Body of pancreas (tissue), 4 donors: ENCODE measurements around the gene IL18. TPM values are rescaled to one million over a fixed set of nuclear protein-coding genes. Genes with fewer than 3 reads are reported as not detected.
"Not testable (repeated sequence)": the region's sequence is repeated elsewhere in the genome, so short reads cannot be mapped to it uniquely, and the experiment has no call there.

Experiments
- ATAC-seq: fragments of 150-250 bp; one replicate; pipeline ENCODE4 v1.9.1; 2016
- DNase-seq, 4 donors: peaks; one replicate each; pipeline ENCODE4 v3.0.0-alpha.2; 2019
- H3K27ac ChIP-seq, 4 donors: fragments of 200-600 bp; sonication (generic); 1 replicate in 3 of 4; 2 replicates in 1 of 4; pipeline versions ENCODE4 v1.5.1 to v1.6.1; 2016 to 2019; ENCODE audit warnings: mild to moderate bottlenecking in 1 of 4, mixed read lengths in 1 of 4, moderate library complexity in 1 of 4
- H3K27me3 ChIP-seq, 2 donors: fragments of 200-600 bp; sonication (generic); one replicate each; pipeline ENCODE4 v1.6.0; 2016; ENCODE audit warnings: mild to moderate bottlenecking in 1 of 2
- H3K36me3 ChIP-seq, 2 donors: fragments of 200-600 bp; sonication (generic); replicated peaks in 1 of 2; 2 replicates each; pipeline ENCODE4 v1.5.1; 2016; ENCODE audit warnings: low read depth in 2 of 2; ENCODE audit not compliant: insufficient read depth in 1 of 2
- H3K4me1 ChIP-seq: fragments of 200-600 bp; sonication (generic); one replicate; pipeline ENCODE4 v1.6.0; 2016
- H3K4me3 ChIP-seq, 2 donors: fragments of 200-600 bp; sonication (generic); 1 replicate in 1 of 2; 2 replicates in 1 of 2; pipeline ENCODE4 v1.5.1; 2016 to 2019
- H3K9me3 ChIP-seq, 3 donors: fragments of 200-600 bp; sonication (generic); 1 replicate in 2 of 3; 2 replicates in 1 of 3; pipeline ENCODE4 v1.5.1; 2016
- POLR2A ChIP-seq, 3 donors: fragments of 450-650 bp; IDR thresholded peaks; one replicate each; pipeline ENCODE4 v1.6.1; 2016; ENCODE audit warnings: antibody characterized with exemption in 3 of 3, mild to moderate bottlenecking in 2 of 3
- WGBS, 2 donors: methylation state at CpG; one replicate each; pipeline ENCODE4 v1.1.5; 2017; 5-methylcytosine and 5-hydroxymethylcytosine counted together
- intact Hi-C: fragments of 100-400 bp; cut with DNase I; formaldehyde crosslinking; loops from one replicate; pipeline ENCODE4 v1.15.1; 2023
- total RNA-seq, 2 donors: library from RNA; depleted of rRNA; stranded (reverse); fragments of >200 nt; gene quantifications; one replicate each; pipeline ENCODE4 v1.1.0, GENCODE V29; 2016
- TF ChIP-seq, protein P1 (sequence below), 7 experiments: fragments of 450-650 bp in 4 of 7; fragments of 200-600 bp in 3 of 7; sonication (generic) in 3 of 7; IDR thresholded peaks; one replicate each; pipeline ENCODE4 v1.5.1; 2016 to 2019; ENCODE audit warnings: antibody characterized with exemption in 7 of 7

The IL18 gene
- total RNA-seq, 2 donors from 2014 or later: 3.3 to 22.8 TPM

GRCh38 chr11:112167145-112167544, 3.3 kb upstream of the IL18 start, which contains the start of gene TEX12:
Gene TEX12 (plus strand): TSS chr11:112167372. CDS start chr11:112169269, 1,897 bp downstream.
- WGBS, 2 donors: 75 to 79% methylated on average over 25 of the region's 25 CpGs
- intact Hi-C loops: no loop called here
- H3K36me3 ChIP-seq: no peaks in the 10 kb centered on the region
- ATAC-seq (no peak), DNase-seq (no peak)
- no peaks in the 10 kb centered on the region for H3K27me3 ChIP-seq
- TF ChIP-seq, protein P1, sequence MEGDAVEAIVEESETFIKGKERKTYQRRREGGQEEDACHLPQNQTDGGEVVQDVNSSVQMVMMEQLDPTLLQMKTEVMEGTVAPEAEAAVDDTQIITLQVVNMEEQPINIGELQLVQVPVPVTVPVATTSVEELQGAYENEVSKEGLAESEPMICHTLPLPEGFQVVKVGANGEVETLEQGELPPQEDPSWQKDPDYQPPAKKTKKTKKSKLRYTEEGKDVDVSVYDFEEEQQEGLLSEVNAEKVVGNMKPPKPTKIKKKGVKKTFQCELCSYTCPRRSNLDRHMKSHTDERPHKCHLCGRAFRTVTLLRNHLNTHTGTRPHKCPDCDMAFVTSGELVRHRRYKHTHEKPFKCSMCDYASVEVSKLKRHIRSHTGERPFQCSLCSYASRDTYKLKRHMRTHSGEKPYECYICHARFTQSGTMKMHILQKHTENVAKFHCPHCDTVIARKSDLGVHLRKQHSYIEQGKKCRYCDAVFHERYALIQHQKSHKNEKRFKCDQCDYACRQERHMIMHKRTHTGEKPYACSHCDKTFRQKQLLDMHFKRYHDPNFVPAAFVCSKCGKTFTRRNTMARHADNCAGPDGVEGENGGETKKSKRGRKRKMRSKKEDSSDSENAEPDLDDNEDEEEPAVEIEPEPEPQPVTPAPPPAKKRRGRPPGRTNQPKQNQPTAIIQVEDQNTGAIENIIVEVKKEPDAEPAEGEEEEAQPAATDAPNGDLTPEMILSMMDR (IDR thresholded peaks at IDR 0.05): no peak
- TF ChIP-seq POLR2A (IDR thresholded peaks at IDR 0.05): no peak
- H3K4me3 ChIP-seq: no peak within 1 kb of the TSS
- no peak within 1 kb of the TSS for H3K27ac ChIP-seq
- H3K9me3 ChIP-seq: no peaks in the 10 kb centered on the region
- H3K4me1 ChIP-seq: no peaks in the 10 kb centered on the region

DNA sequence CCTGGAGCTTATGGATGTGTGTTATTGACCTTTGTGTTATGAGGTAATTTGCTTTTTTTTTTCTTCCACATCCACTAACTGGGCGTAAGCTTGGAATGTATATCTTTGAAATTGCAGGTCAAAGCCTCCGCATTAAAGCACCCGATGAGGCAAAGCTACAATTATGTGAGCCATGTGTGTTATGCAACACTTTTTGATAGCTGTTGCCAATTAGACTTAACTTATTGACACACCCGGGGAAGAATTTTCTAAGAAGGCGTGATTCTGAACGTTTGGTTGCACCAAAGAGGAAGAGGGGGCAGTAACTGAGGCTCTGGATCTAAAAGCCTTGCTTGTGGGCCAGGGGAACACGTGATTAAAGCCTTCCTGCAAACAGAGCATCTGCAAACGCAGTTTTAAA, 2.7 kb upstream of the IL18 start:
- no peak for ATAC-seq
- intact Hi-C loops: no loop called here
- Histone ChIP-seq H3K4me1 (no peaks in the 10 kb centered on the region), H3K36me3 (no peaks in the 10 kb centered on the region), H3K27me3 (no peaks in the 10 kb centered on the region), H3K4me3 (no peak overlapping the region), H3K9me3 (no peaks in the 10 kb centered on the region), H3K27ac (no peak overlapping the region)
- DNase-seq: no peak
- TF ChIP-seq POLR2A (IDR thresholded peaks at IDR 0.05): no peak
- TF ChIP-seq, protein P1 (IDR thresholded peaks at IDR 0.05): no peak
- WGBS, 2 donors: 73 to 79% methylated on average over 8 of the region's 8 CpGs

DNA sequence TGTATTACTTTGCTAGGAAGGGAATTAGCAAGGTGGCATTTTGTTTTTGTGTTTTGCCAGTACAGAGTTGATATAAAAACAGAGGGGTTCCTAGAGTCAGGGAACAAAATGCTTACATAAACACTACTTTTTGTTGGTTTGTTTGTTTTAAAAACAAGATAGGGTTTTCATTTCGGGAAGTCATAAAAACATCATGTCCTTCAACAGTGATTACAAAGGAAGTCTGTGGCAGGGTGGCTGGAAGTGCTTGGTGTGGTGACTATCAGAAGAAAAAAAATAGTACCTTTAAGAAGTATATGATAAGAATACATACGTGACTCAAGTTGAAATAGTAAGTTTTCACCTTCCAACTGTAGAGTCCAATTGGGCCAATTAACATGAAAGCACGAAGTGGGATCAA, 1.2 kb upstream of the IL18 start:
- no peak for DNase-seq
- Histone ChIP-seq H3K9me3 (no peaks in the 10 kb centered on the region), H3K27me3 (no peaks in the 10 kb centered on the region), H3K36me3 (no peaks in the 10 kb centered on the region), H3K4me3 (no peak overlapping the region), H3K4me1 (no peaks in the 10 kb centered on the region), H3K27ac (no peak overlapping the region)
- ATAC-seq: no peak
- TF ChIP-seq POLR2A (IDR thresholded peaks at IDR 0.05): no peak
- TF ChIP-seq, protein P1 (IDR thresholded peaks at IDR 0.05): no peak
- WGBS, 2 donors: 41 to 47% methylated on average over 3 of the region's 3 CpGs
- intact Hi-C loops: no loop called here

DNA sequence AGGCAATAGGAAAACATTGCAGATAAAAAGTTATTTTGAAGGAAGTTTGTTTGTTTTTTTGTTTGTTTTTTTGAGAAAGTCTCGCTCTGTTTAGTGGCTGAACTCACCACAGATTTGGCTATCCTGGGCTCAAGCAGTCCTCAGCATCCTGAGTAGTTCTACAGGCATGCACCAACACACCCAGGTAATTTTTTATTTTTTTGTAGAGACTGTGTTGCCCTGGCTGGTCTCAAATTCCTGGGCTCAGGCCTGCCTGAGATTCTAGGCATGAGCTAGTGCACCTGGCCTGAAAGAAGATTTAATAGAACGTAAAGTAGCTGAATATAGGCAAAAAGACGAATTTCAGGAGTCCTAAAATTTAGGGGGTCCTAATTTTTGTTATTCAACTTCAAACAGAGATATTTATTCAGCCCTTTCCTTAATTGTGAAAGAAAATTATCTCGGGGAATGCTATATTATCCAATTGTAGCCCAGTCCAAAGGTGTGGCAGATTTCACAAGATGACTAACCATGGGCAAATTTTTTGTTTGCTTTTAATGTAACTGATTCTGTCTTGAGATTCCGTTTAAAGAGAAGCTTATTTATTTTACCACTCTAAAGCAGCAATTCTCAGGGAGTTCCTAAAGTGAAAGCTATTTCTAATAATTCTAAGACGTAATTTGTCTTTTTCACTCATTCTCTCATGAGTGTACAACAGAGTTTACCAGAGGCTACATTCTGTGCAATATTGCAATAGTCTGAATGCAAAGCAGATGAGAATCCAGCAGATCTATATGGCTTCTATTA, 940 bp downstream of the IL18 start:
- peak overlapping the region in 1 of 2 donors; percentile 18 for H3K4me3 ChIP-seq
- no peaks in the 10 kb centered on the region for H3K36me3 ChIP-seq
- H3K27ac ChIP-seq: peak overlapping the region in 1 of 4 donors; percentile 67
- no peaks in the 10 kb centered on the region for H3K4me1 ChIP-seq
- no peaks in the 10 kb centered on the region for H3K27me3 ChIP-seq
- H3K9me3 ChIP-seq: no peaks in the 10 kb centered on the region
- intact Hi-C loops: no loop called here
- DNase-seq: no peak
- TF ChIP-seq, protein P1 (IDR thresholded peaks at IDR 0.05): no peak
- no peak for TF ChIP-seq POLR2A (IDR thresholded peaks at IDR 0.05)
- peak; percentile 16 for ATAC-seq
- WGBS, 2 donors: 43 to 63% methylated on average over 6 of the region's 6 CpGs

- DNase-seq, H3K27ac ChIP-seq, H3K27me3 ChIP-seq, H3K36me3 ChIP-seq, ATAC-seq, intact Hi-C loops, H3K4me1 ChIP-seq, H3K9me3 ChIP-seq, H3K4me3 ChIP-seq: not testable (repeated sequence)
- 86 to 100% methylated on average over 1 of the region's 1 CpG for WGBS, 2 donors
Observed at GRCh38 chr11:112162200-112162599, 1.7 kb downstream of the IL18 start.
